HG02571 (cell line): ENCODE results near the gene LYPD1.
A peak's percentile ranks its signal among the peaks of the same experiment; 100 is the strongest.
"Not testable (repeated sequence)": the region's sequence is repeated elsewhere in the genome, so short reads cannot be mapped to it uniquely, and the experiment has no call there.

Experiments used
- ATAC-seq: cut with Tn5 transposase; IDR thresholded peaks from one replicate; pipeline ENCODE4 v1.9.1; 2021; ENCODE audit warnings: mild to moderate bottlenecking, moderate library complexity; ENCODE audit not compliant: unreplicated experiment

The LYPD1 gene

DNA sequence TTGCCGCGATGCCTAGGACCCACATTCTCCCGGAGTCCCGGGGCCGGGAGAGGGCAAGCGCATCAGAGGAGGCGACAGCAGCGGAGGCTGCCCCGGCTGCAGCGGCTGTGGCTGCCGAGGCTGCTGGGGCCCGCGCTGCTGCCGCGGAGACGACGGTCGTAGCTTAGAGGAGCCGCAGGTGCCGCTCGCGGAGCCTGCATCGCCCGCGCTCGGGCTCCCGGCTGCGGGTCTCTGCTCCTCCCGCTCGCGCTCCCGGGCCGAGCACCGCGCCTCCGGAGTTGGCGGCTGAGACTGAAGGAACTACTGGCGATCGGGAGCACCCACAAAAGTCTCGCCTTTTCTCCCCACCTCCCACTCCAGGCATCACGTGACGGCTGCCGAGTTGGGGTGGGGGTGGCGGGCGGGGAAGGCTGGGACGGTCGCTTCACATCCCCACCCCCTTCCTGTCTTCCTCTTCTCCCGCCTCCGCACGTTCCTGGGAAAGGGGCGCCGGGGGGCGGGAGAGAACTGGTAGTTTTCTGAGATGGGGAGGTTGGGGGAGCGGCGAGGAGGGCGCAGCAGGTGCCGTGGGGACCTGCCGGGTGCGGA is at the start of gene LYPD1:
Gene LYPD1 (minus strand): TSS at position 298 of the 588 bp plus-strand sequence. CDS start 273 bp downstream, at position 25.
- ATAC-seq, result no peak

- ATAC-seq, result no peak
Observed at GRCh38 chr2:132719480-132719879, 49.5 kb upstream of the LYPD1 start.

DNA sequence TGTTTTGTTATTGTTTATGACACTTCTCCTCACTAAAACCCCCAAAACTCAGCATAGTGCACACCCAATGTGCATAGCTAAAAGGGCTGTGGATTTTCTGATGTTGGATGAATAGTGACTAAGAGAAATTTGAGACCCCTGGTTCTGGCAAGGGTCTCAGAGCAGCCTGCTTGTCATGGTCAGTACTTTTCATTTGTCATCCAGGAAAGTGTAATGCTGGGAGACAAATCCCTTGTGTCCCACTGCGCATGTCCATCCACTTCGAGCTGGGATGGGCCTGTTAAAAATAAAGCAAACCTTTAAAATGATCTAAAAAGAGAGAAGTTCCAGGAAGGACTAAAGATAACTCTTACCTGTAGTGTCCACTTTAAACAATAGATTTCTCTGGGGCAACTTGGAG is 46.9 kb upstream of the LYPD1 start:
- no peak for ATAC-seq

DNA sequence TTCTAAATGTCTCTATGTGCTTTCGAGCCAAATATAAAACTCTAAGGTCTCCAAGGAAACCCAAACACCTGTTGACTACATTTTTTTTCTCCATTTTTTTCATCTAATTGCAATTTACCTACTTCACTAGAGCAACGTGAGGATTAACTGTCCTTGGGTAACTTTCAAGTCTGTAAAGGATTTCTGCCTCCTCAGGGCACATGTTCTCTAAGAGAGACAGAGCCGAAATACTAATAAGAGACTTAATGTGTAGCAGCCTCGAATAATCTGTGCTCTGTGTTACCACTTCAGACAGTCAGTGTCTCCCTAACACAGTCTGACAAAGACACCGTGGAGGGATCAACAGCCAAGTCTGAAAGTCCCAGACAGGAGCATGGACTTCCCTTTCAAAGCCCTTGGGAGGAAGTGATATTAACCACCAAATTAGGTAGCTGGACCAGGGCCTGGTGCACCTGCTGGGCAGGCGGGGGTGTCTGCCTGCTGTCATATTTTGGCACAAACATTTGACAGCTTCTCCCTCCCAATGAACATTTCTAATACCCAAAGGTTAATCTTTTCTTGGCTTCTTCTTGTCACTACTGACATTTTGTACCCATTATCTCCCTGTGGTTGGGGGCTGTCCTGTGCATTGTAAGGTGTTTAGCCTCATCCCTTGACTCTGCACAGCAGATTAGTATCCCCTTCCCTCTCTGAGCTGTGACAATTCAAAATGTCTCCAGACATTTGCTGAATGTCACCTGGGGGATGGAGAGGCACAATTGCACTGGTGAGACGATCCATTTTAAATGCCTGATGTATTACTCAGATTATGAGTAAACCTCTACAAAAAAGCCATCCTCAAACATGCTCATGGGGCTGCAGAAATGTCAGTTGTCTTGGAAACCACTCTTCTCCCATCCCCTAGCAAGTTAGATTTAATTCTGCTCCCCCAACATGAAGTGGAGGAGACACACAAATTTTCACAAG is 45.7 kb upstream of the LYPD1 start:
- ATAC-seq, result peak; percentile 53

DNA sequence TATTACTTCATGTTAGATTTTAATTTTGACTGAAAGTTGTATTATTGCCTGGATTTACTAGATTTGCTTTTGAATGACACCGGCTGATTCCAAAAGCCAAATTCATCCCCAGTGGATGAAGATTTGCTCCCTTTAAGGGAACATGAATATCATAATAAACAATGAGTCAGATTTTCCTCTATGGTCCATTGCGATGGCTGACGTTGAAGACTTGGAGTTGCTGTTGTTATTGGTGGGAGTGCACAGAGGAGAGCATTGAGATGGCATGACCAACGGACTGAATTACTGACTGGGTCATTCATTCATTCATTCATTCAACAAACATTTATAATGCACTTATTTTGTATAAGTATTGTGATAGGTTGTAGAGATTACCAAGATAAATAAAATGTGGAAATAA is 33.4 kb upstream of the LYPD1 start:
- ATAC-seq, result no peak

GRCh38 chr2:132701810-132702209 is 31.8 kb upstream of the LYPD1 start:
- ATAC-seq, result no peak

DNA sequence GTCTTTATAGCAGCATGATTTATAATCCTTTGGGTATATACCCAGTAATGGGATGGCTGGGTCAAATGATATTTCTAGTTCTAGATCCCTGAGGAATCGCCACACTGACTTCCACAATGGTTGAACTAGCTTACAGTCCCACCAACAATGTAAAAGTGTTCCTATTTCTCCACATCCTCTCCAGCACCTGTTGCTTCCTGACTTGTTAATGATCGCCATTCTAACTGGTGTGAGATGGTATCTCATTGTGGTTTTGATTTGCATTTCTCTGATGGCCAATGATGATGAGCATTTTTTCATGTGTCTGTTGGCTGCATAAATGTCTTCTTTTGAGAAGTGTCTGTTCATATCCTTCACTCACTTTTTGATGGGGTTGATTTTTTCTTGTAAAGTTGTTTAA is 29.8 kb upstream of the LYPD1 start:
- ATAC-seq, result not testable (repeated sequence)

DNA sequence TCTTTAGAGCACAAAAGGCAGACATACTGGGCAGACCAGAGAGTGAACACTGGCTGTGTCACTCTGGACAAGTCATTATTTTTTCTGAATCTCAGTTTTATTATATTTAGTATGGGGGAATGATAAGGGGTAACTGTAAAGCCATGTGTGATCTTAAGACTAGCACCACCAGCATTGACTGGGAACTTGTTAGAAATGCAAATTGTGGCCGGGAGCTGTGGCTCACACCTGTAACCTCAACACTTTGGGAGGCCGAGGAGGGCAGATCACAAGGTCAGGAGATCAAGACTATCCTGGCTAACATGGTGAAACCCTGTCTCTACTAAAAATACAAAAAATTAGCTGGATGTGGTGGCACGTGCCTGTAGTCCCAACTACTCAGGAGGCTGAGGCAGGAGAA is 28.3 kb upstream of the LYPD1 start:
- not testable (repeated sequence) for ATAC-seq

DNA sequence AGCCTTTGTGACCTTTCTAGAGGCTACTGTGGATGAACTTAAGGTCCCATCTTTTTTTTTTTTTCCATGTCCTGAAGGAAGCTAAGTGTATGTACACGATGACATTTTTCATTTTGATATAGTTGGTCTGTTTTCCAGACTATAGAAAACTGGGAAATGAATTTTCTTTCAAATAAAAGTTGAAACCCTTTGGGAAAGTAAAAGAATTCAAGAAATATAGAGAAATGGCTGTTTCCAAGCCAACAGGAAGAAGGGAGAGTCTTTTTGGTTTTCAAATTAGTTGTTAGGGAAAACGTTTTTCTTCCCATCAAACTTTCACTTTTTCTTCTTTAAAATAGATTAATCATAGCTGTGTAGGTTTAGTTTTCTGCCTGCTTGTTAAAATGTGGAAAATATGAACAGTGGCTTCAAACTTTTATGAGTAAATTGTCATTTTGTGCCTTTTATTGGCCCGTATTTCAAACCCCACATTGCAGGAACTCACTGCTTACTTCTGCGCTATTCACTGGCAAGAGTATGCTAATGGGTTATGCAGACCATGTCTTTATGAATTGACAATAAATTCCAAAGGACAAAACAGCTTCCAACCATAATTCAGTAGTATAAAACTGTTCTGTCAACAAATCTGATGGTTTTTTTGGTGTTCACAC is 27.7 kb upstream of the LYPD1 start:
- no peak for ATAC-seq

DNA sequence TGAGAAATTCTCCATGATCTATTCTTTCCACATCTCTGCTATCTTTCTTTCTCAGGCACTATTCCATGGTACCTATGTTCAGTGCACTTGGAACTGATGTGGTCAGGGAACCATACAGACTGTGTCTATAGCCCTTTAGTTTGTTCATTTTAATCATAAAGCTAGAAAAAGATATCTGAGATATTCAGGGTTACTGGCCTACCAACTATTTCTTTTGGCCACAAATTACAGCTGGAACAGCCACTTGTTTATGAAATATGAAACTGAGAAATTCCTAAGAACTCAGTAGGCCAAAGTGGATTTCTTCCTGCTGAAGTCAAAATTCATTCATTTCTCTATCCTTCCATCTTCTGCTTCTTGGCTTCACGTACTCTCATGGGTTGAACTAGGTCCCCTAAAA is 22.8 kb upstream of the LYPD1 start:
- ATAC-seq, result no peak

- ATAC-seq, result no peak
Observed at GRCh38 chr2:132691556-132691955, 21.6 kb upstream of the LYPD1 start.

- no peak for ATAC-seq
Observed at GRCh38 chr2:132690664-132691303, 20.8 kb upstream of the LYPD1 start.

- ATAC-seq, result no peak
Observed at GRCh38 chr2:132681766-132682165, 11.8 kb upstream of the LYPD1 start.

GRCh38 chr2:132680544-132680943 is 10.5 kb upstream of the LYPD1 start:
- ATAC-seq, result no peak

GRCh38 chr2:132678483-132678882 is 8.5 kb upstream of the LYPD1 start:
- ATAC-seq, result no peak

- ATAC-seq, result no peak
Observed at GRCh38 chr2:132677661-132678060, 7.7 kb upstream of the LYPD1 start.

DNA sequence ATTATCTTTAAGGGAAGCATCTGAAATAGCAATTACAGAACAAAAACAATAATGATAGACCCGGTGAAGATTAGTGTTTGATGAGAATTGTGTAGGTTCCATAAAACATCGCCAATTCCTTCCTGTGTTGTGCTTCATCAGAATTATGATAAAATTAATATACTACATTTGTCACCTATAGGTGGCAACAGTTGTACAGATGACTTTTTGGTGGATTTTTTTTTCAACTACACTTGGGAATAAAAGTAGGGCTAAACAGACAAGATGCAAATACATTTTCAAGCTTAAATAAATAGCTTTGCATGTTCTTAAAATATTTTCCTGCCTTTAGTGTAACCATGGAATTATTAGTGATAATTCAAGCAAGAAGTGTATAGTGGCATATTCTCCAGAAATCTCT is 7.0 kb upstream of the LYPD1 start:
- no peak for ATAC-seq

DNA sequence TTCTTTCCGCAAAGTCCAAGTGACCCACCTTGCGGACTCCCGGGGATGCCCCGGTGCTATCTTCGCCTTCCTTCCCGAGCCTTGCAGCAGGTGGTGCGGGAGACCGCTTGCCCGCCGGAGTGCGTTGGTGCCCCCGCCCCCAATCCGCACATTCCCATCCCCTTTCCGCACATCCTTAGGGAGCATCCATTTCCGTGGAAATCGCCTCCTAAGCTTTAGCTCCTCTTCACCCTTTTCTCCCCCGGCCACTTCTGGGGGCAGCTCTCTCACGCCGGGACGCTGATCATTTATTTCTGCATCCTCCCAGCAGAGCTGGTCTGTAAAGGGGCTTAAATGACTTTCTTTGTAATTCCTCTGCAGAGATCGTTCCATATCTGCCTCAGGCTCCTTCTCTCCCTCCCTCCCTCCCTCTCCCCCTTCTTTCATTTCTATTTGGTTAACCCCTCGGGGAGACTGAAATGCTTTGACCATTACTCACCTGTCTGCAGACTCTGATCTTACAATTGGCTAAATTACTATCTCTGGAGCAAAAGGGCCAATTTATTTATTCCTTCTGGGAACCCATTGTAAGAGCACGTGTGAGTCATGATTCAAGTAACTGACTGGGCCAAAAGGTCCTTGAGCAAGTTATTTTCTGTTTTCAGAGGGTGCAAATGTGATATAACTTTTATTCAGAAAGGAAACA is 1.3 kb upstream of the LYPD1 start:
- no peak for ATAC-seq

GRCh38 chr2:132670496-132671150 is 618 bp upstream of the LYPD1 start:
- no peak for ATAC-seq
